Endothelial cell (in vitro differentiated cells): ENCODE data around the gene RASA3. TPM values are rescaled to one million over a fixed set of nuclear protein-coding genes. Genes with fewer than 3 reads are reported as not detected.

ENCODE experiments used
- DNase-seq: peaks from one replicate; pipeline ENCODE4 v3.0.0; 2021; ENCODE audit warnings: low spot score
- H3K27ac Mint-ChIP-seq: one replicate; pipeline ENCODE4 v1.8.0; 2021; ENCODE audit warnings: mixed read lengths, inconsistent platforms; ENCODE audit not compliant: unreplicated experiment
- H3K27me3 Mint-ChIP-seq: one replicate; pipeline ENCODE4 v1.8.0; 2021; ENCODE audit warnings: mild to moderate bottlenecking, moderate library complexity, mixed read lengths, inconsistent platforms; ENCODE audit not compliant: unreplicated experiment
- H3K36me3 Mint-ChIP-seq: one replicate; pipeline ENCODE4 v1.8.0; 2021; ENCODE audit warnings: mild to moderate bottlenecking, low read depth, mixed read lengths, inconsistent platforms; ENCODE audit not compliant: unreplicated experiment
- H3K4me1 Mint-ChIP-seq: one replicate; pipeline ENCODE4 v1.8.0; 2021; ENCODE audit warnings: mild to moderate bottlenecking, mixed read lengths, inconsistent platforms; ENCODE audit not compliant: unreplicated experiment
- H3K4me3 Mint-ChIP-seq: one replicate; pipeline ENCODE4 v1.8.0; 2021; ENCODE audit warnings: mild to moderate bottlenecking, mixed read lengths, inconsistent platforms; ENCODE audit not compliant: unreplicated experiment
- H3K9me3 Mint-ChIP-seq: one replicate; pipeline ENCODE4 v1.8.0; 2021; ENCODE audit warnings: mixed read lengths, inconsistent platforms; ENCODE audit not compliant: unreplicated experiment
- CTCF ChIP-seq: fragments of 200-600 bp; sonication (generic); IDR thresholded peaks from one replicate; pipeline ENCODE4 v1.5.0; 2021; ENCODE audit warnings: antibody characterized with exemption; ENCODE audit not compliant: unreplicated experiment
- total RNA-seq: library from RNA; stranded (reverse); fragmentation: NEBNext Ultra II Directional; extraction: Animal tissue kit (Norgen Biotek cat#: 25700); gene quantifications from one replicate; pipeline ENCODE4 v1.2.1, GENCODE V29; 2021; ENCODE audit not compliant: unreplicated experiment

Gene RASA3
- total RNA-seq, 1 donor from 2014 or later, result 34.0 TPM

GRCh38 chr13:114155926-114156883, 23.8 kb upstream of the RASA3 start:
- H3K4me3 Mint-ChIP-seq, result no peak overlapping the region

GRCh38 chr13:114155320-114155719, 22.9 kb upstream of the RASA3 start:
- H3K4me3 Mint-ChIP-seq, result no peak overlapping the region
- no peak for TF ChIP-seq CTCF
- H3K36me3 Mint-ChIP-seq, result no peaks in the 10 kb centered on the region
- no peak for DNase-seq
- peaks cover 5% of the 10 kb centered on the region for H3K4me1 Mint-ChIP-seq
- H3K27ac Mint-ChIP-seq, result no peak overlapping the region
- no peaks in the 10 kb centered on the region for H3K9me3 Mint-ChIP-seq
- H3K27me3 Mint-ChIP-seq, result peaks cover 9% of the 10 kb centered on the region

More at GRCh38 chr13:114155926-114156883, 23.8 kb upstream of the RASA3 start:
- no peaks in the 10 kb centered on the region for H3K9me3 Mint-ChIP-seq
- DNase-seq, result no peak
- peaks cover 5% of the 10 kb centered on the region for H3K4me1 Mint-ChIP-seq
- H3K27me3 Mint-ChIP-seq, result peaks cover 9% of the 10 kb centered on the region
- H3K36me3 Mint-ChIP-seq, result no peaks in the 10 kb centered on the region
- peak overlapping the region; percentile 8 for H3K27ac Mint-ChIP-seq
- TF ChIP-seq CTCF, result no peak

- no peak overlapping the region for H3K4me3 Mint-ChIP-seq
- no peaks in the 10 kb centered on the region for H3K36me3 Mint-ChIP-seq
- peaks cover 11% of the 10 kb centered on the region for H3K27me3 Mint-ChIP-seq
- DNase-seq, result no peak
- H3K4me1 Mint-ChIP-seq, result peaks cover 5% of the 10 kb centered on the region
- no peaks in the 10 kb centered on the region for H3K9me3 Mint-ChIP-seq
- no peak for TF ChIP-seq CTCF
- H3K27ac Mint-ChIP-seq, result no peak overlapping the region
These were observed 22.1 kb upstream of the RASA3 start for GRCh38 chr13:114154476-114154875.

GRCh38 chr13:114153485-114154080, 21.2 kb upstream of the RASA3 start:
- H3K9me3 Mint-ChIP-seq, result no peaks in the 10 kb centered on the region
- DNase-seq, result no peak
- H3K4me1 Mint-ChIP-seq, result peaks cover 5% of the 10 kb centered on the region
- H3K4me3 Mint-ChIP-seq, result no peak overlapping the region
- H3K27ac Mint-ChIP-seq, result no peak overlapping the region
- TF ChIP-seq CTCF, result no peak
- no peaks in the 10 kb centered on the region for H3K36me3 Mint-ChIP-seq
- peaks cover 5% of the 10 kb centered on the region for H3K27me3 Mint-ChIP-seq
